HEK293 (cell line): ENCODE results near the gene PPDPF.
A peak's percentile ranks its signal among the peaks of the same experiment; 100 is the strongest.

Experiments
- BCL11B ChIP-seq: fragments of 450-650 bp; formaldehyde crosslinking; IDR thresholded peaks from 2 replicates; pipeline ENCODE4 v1.5.1; 2016; ENCODE audit warnings: low read depth, missing biosample characterization, missing genetic modification characterization
- EGR2 ChIP-seq: fragments of 450-650 bp; formaldehyde crosslinking; IDR thresholded peaks from 2 replicates; pipeline ENCODE4 v1.5.1; 2016; ENCODE audit warnings: low read depth, missing biosample characterization, missing genetic modification characterization
- HOXA7 ChIP-seq: sonication (generic); formaldehyde crosslinking; IDR thresholded peaks from 2 replicates; pipeline ENCODE4 v1.8.1; 2022; ENCODE audit warnings: missing genetic modification reagents, borderline replicate concordance
- KLF1 ChIP-seq: fragments of 450-650 bp; formaldehyde crosslinking; IDR thresholded peaks from 2 replicates; pipeline ENCODE4 v1.5.1; 2016; ENCODE audit warnings: missing biosample characterization, missing genetic modification characterization
- KLF16 ChIP-seq: fragments of 450-650 bp; formaldehyde crosslinking; IDR thresholded peaks from 2 replicates; pipeline ENCODE4 v1.5.1; 2017; ENCODE audit warnings: missing biosample characterization, missing genetic modification characterization
- KLF8 ChIP-seq: fragments of 450-650 bp; formaldehyde crosslinking; IDR thresholded peaks from 2 replicates; pipeline ENCODE4 v1.5.1; 2016; ENCODE audit warnings: missing biosample characterization, missing genetic modification characterization
- YY1 ChIP-seq: fragments of 450-650 bp; formaldehyde crosslinking; IDR thresholded peaks from 2 replicates; pipeline ENCODE4 v1.5.1; 2018; ENCODE audit warnings: missing biosample characterization, missing genetic modification characterization
- YY2 ChIP-seq: fragments of 450-650 bp; formaldehyde crosslinking; IDR thresholded peaks from 2 replicates; pipeline ENCODE4 v1.5.1; 2016; ENCODE audit warnings: missing biosample characterization, missing genetic modification characterization
- ZBTB8A ChIP-seq: fragments of 450-650 bp; formaldehyde crosslinking; IDR thresholded peaks from 2 replicates; pipeline ENCODE4 v1.5.1; 2016; ENCODE audit warnings: missing biosample characterization, missing genetic modification characterization
- ZIC2 ChIP-seq: fragments of 450-650 bp; formaldehyde crosslinking; IDR thresholded peaks from 2 replicates; pipeline ENCODE4 v1.5.1; 2016; ENCODE audit warnings: missing biosample characterization, missing genetic modification characterization
- ZNF2 ChIP-seq: fragments of 450-650 bp; formaldehyde crosslinking; IDR thresholded peaks from 2 replicates; pipeline ENCODE4 v1.5.1; 2016; ENCODE audit warnings: missing biosample characterization, missing genetic modification characterization
- ZNF214 ChIP-seq: fragments of 450-650 bp; formaldehyde crosslinking; IDR thresholded peaks from 2 replicates; pipeline ENCODE4 v1.5.1; 2017; ENCODE audit warnings: missing biosample characterization, mild to moderate bottlenecking, missing genetic modification characterization, borderline replicate concordance
- ZNF350 ChIP-seq: fragments of 450-650 bp; formaldehyde crosslinking; IDR thresholded peaks from 2 replicates; pipeline ENCODE4 v1.5.0; 2017; ENCODE audit warnings: missing biosample characterization, mild to moderate bottlenecking, missing genetic modification characterization
- ZNF37A ChIP-seq: fragments of 450-650 bp; IDR thresholded peaks from 2 replicates; pipeline ENCODE4 v1.5.1; 2018; ENCODE audit warnings: missing biosample characterization, missing genetic modification characterization
- ZNF473 ChIP-seq: fragments of 450-650 bp; formaldehyde crosslinking; IDR thresholded peaks from 2 replicates; pipeline ENCODE4 v1.5.1; 2017; ENCODE audit warnings: missing biosample characterization, missing genetic modification characterization
- ZNF501 ChIP-seq: fragments of 450-650 bp; formaldehyde crosslinking; IDR thresholded peaks from 2 replicates; pipeline ENCODE4 v1.5.1; 2016; ENCODE audit warnings: missing biosample characterization, missing genetic modification characterization
- ZNF600 ChIP-seq: fragments of 450-650 bp; formaldehyde crosslinking; IDR thresholded peaks from 2 replicates; pipeline ENCODE4 v1.5.1; 2016; ENCODE audit warnings: missing biosample characterization, missing genetic modification characterization
- ZNF621 ChIP-seq: fragments of 450-650 bp; formaldehyde crosslinking; IDR thresholded peaks from 2 replicates; pipeline ENCODE4 v1.5.1; 2017; ENCODE audit warnings: missing biosample characterization, missing genetic modification characterization
- ZNF701 ChIP-seq: fragments of 450-650 bp; formaldehyde crosslinking; IDR thresholded peaks from 2 replicates; pipeline ENCODE4 v1.5.1; 2016; ENCODE audit warnings: missing biosample characterization, missing genetic modification characterization
- TF ChIP-seq, protein P1 (sequence below): fragments of 450-650 bp; formaldehyde crosslinking; IDR thresholded peaks from 2 replicates; pipeline ENCODE4 v1.5.1; 2016; ENCODE audit warnings: missing biosample characterization, missing genetic modification characterization
- TF ChIP-seq, protein P2 (sequence below): fragments of 450-650 bp; formaldehyde crosslinking; optimal IDR thresholded peaks from 2 replicates; pipeline ENCODE3; 2016; ENCODE audit warnings: missing biosample characterization, mild to moderate bottlenecking, missing genetic modification characterization
- TF ChIP-seq, protein P3 (sequence below): fragments of 450-650 bp; formaldehyde crosslinking; IDR thresholded peaks from 2 replicates; pipeline ENCODE4 v1.5.1; 2016; ENCODE audit warnings: missing biosample characterization, missing genetic modification characterization
- TF ChIP-seq, protein P4 (sequence below): fragments of 450-650 bp; formaldehyde crosslinking; IDR thresholded peaks from 2 replicates; pipeline ENCODE4 v1.5.1; 2016; ENCODE audit warnings: missing biosample characterization, missing genetic modification characterization, borderline replicate concordance
- TF ChIP-seq, protein P5 (sequence below): fragments of 450-650 bp; formaldehyde crosslinking; IDR thresholded peaks from 2 replicates; pipeline ENCODE4 v1.5.1; 2016; ENCODE audit warnings: missing biosample characterization, missing genetic modification characterization

PPDPF gene

DNA sequence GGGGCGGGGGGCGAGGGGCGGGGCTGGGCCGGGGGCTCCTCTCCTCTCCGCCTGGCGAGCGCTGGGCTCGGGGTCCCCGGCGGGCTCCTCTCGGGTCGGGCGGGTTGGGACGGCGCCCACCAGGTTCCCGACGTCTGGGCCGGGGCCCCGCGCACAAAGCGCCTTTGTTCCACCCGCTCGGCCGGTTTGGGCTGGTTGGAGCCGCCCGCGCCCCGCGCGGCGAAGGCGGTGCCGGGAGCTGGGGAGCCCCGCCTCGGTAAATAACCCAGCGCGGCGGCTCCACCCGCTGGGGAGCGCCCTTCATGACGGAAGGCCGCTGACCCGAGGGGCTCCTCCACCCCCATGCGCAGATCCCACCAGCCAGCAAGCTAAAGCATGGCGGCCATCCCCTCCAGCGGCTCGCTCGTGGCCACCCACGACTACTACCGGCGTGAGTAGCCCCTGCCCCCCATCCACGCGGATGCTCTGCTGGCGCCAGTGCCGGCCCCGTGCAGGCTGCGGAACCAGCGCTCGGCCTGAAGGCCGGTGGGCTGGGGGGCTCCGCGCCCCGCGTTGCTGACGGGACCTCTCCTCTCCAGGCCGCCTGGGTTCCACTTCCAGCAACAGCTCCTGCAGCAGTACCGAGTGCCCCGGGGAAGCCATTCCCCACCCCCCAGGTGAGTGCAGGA lies 503 bp downstream of the PPDPF start (continued):
- TF ChIP-seq ZIC2 (tag by site-specific recombination) (0 out of 2 replicates have a peak, but pooled peaks have one; percentile 6), ZNF473 (tag by site-specific recombination) (no peak), EGR2 (tag by site-specific recombination) (peak; percentile 60), ZNF621 (tag by site-specific recombination) (no peak), ZNF600 (tag by site-specific recombination) (peak; percentile 74), KLF1 (tag by site-specific recombination) (peak; percentile 68), ZBTB8A (tag by site-specific recombination) (peak; percentile 66), BCL11B (tag by site-specific recombination) (no peak), KLF8 (tag by site-specific recombination) (peak; percentile 24; the same call in 1 of the 2 replicates), ZNF37A (tag by site-specific recombination) (no peak), YY2 (tag by site-specific recombination) (peak; percentile 42; the same call in 1 of the 2 replicates), HOXA7 (CRISPR knock-in tag) (no peak), ZNF350 (no peak), YY1 (tag by site-specific recombination) (peak; percentile 73), ZNF501 (tag by site-specific recombination) (no peak), ZNF2 (no peak), ZNF214 (tag by site-specific recombination) (no peak), ZNF701 (tag by site-specific recombination) (no peak), KLF16 (tag by site-specific recombination) (0 out of 2 replicates have a peak, but pooled peaks have one; percentile 27)
- TF ChIP-seq, protein P1, sequence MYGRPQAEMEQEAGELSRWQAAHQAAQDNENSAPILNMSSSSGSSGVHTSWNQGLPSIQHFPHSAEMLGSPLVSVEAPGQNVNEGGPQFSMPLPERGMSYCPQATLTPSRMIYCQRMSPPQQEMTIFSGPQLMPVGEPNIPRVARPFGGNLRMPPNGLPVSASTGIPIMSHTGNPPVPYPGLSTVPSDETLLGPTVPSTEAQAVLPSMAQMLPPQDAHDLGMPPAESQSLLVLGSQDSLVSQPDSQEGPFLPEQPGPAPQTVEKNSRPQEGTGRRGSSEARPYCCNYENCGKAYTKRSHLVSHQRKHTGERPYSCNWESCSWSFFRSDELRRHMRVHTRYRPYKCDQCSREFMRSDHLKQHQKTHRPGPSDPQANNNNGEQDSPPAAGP (tag by site-specific recombination), result 0 out of 2 replicates have a peak, but pooled peaks have one; percentile 32
- TF ChIP-seq, protein P2, sequence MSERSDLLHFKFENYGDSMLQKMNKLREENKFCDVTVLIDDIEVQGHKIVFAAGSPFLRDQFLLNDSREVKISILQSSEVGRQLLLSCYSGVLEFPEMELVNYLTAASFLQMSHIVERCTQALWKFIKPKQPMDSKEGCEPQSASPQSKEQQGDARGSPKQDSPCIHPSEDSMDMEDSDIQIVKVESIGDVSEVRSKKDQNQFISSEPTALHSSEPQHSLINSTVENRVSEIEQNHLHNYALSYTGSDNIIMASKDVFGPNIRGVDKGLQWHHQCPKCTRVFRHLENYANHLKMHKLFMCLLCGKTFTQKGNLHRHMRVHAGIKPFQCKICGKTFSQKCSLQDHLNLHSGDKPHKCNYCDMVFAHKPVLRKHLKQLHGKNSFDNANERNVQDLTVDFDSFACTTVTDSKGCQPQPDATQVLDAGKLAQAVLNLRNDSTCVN (tag by site-specific recombination), result peak; percentile 22
- TF ChIP-seq, protein P3, sequence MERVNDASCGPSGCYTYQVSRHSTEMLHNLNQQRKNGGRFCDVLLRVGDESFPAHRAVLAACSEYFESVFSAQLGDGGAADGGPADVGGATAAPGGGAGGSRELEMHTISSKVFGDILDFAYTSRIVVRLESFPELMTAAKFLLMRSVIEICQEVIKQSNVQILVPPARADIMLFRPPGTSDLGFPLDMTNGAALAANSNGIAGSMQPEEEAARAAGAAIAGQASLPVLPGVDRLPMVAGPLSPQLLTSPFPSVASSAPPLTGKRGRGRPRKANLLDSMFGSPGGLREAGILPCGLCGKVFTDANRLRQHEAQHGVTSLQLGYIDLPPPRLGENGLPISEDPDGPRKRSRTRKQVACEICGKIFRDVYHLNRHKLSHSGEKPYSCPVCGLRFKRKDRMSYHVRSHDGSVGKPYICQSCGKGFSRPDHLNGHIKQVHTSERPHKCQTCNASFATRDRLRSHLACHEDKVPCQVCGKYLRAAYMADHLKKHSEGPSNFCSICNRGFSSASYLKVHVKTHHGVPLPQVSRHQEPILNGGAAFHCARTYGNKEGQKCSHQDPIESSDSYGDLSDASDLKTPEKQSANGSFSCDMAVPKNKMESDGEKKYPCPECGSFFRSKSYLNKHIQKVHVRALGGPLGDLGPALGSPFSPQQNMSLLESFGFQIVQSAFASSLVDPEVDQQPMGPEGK (tag by site-specific recombination), result peak; percentile 38; the same call in 1 of the 2 replicates
- TF ChIP-seq, protein P4, sequence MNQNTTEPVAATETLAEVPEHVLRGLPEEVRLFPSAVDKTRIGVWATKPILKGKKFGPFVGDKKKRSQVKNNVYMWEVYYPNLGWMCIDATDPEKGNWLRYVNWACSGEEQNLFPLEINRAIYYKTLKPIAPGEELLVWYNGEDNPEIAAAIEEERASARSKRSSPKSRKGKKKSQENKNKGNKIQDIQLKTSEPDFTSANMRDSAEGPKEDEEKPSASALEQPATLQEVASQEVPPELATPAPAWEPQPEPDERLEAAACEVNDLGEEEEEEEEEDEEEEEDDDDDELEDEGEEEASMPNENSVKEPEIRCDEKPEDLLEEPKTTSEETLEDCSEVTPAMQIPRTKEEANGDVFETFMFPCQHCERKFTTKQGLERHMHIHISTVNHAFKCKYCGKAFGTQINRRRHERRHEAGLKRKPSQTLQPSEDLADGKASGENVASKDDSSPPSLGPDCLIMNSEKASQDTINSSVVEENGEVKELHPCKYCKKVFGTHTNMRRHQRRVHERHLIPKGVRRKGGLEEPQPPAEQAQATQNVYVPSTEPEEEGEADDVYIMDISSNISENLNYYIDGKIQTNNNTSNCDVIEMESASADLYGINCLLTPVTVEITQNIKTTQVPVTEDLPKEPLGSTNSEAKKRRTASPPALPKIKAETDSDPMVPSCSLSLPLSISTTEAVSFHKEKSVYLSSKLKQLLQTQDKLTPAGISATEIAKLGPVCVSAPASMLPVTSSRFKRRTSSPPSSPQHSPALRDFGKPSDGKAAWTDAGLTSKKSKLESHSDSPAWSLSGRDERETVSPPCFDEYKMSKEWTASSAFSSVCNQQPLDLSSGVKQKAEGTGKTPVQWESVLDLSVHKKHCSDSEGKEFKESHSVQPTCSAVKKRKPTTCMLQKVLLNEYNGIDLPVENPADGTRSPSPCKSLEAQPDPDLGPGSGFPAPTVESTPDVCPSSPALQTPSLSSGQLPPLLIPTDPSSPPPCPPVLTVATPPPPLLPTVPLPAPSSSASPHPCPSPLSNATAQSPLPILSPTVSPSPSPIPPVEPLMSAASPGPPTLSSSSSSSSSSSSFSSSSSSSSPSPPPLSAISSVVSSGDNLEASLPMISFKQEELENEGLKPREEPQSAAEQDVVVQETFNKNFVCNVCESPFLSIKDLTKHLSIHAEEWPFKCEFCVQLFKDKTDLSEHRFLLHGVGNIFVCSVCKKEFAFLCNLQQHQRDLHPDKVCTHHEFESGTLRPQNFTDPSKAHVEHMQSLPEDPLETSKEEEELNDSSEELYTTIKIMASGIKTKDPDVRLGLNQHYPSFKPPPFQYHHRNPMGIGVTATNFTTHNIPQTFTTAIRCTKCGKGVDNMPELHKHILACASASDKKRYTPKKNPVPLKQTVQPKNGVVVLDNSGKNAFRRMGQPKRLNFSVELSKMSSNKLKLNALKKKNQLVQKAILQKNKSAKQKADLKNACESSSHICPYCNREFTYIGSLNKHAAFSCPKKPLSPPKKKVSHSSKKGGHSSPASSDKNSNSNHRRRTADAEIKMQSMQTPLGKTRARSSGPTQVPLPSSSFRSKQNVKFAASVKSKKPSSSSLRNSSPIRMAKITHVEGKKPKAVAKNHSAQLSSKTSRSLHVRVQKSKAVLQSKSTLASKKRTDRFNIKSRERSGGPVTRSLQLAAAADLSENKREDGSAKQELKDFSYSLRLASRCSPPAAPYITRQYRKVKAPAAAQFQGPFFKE, result no peak
- TF ChIP-seq, protein P5, sequence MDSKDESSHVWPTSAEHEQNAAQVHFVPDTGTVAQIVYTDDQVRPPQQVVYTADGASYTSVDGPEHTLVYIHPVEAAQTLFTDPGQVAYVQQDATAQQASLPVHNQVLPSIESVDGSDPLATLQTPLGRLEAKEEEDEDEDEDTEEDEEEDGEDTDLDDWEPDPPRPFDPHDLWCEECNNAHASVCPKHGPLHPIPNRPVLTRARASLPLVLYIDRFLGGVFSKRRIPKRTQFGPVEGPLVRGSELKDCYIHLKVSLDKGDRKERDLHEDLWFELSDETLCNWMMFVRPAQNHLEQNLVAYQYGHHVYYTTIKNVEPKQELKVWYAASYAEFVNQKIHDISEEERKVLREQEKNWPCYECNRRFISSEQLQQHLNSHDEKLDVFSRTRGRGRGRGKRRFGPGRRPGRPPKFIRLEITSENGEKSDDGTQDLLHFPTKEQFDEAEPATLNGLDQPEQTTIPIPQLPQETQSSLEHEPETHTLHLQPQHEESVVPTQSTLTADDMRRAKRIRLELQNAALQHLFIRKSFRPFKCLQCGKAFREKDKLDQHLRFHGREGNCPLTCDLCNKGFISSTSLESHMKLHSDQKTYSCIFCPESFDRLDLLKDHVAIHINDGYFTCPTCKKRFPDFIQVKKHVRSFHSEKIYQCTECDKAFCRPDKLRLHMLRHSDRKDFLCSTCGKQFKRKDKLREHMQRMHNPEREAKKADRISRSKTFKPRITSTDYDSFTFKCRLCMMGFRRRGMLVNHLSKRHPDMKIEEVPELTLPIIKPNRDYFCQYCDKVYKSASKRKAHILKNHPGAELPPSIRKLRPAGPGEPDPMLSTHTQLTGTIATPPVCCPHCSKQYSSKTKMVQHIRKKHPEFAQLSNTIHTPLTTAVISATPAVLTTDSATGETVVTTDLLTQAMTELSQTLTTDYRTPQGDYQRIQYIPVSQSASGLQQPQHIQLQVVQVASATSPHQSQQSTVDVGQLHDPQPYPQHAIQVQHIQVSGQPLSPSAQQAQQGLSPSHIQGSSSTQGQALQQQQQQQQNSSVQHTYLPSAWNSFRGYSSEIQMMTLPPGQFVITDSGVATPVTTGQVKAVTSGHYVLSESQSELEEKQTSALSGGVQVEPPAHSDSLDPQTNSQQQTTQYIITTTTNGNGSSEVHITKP (tag by site-specific recombination), result no peak
